Measurements from ENCODE around the gene ECE1. TPM values are rescaled to one million over a fixed set of nuclear protein-coding genes. Genes with fewer than 3 reads are reported as not detected.
A peak's percentile ranks its signal among the peaks of the same experiment; 100 is the strongest.

Gene ECE1
- polyA plus RNA-seq, 3 donors: 10.6 to 42.4 (median 23.3) TPM

- Mint-ChIP-seq H3K4me1 (peaks cover 63% of the 10 kb centered on the region), H3K4me3 (peak overlapping the region in 1 of 2 donors; percentile 28), H3K36me3 (peaks cover 7 to 22% of the 10 kb centered on the region in 2 donors), H3K9me3 (peaks cover 0 to 1% (median 0%) of the 10 kb centered on the region in 7 donors), H3K27me3 (ENCODE audit: low read depth in 3 of 3) (peaks cover 10 to 44% (median 43%) of the 10 kb centered on the region in 3 donors), H3K27ac (peak overlapping the region in 4 of 7 donors; percentile 11 to 63 (median 49))
- H3K4me1 ChIP-seq (ENCODE audit: control insufficient read depth in 1 of 2, insufficient read depth in 2 of 2, low read length in 2 of 2): peaks cover 40 to 51% of the 10 kb centered on the region in 2 donors
- intact Hi-C loops (cut with micrococcal nuclease): no loop called here
- TF ChIP-seq CTCF (IDR thresholded peaks at IDR 0.05): no peak
- 98% methylated on average over 12 of the region's 13 CpGs for WGBS (ENCODE audit: insufficient coverage)
- H3K36me3 ChIP-seq (replicated peaks in 1 of 2; ENCODE audit: control insufficient read depth in 1 of 2, insufficient read depth in 2 of 2, low read length in 2 of 2): no peaks in the 10 kb centered on the region
- H3K27ac ChIP-seq (ENCODE audit: low read depth in 1 of 2, low read length in 2 of 2): no peak overlapping the region
- no peak overlapping the region for H2AFZ ChIP-seq (ENCODE audit: insufficient read depth, low read depth, low read length, poor library complexity, severe bottlenecking)
- H3K9me3 ChIP-seq (replicated peaks in 1 of 2; ENCODE audit: control insufficient read depth in 1 of 2, insufficient read depth in 1 of 2, low read length in 2 of 2): no peaks in the 10 kb centered on the region
- H3K4me3 ChIP-seq (replicated peaks in 1 of 3; ENCODE audit: low read depth in 2 of 3, low read length in 3 of 3): no peak overlapping the region
- peak in 1 of 3 donors; percentile 58 for DNase-seq
- H3K79me2 ChIP-seq (ENCODE audit: insufficient read depth, low read length): no peaks in the 10 kb centered on the region
- H3K4me2 ChIP-seq (replicated peaks; ENCODE audit: extremely low read depth, low read length, poor library complexity, severe bottlenecking): no peak overlapping the region
- H3K9ac ChIP-seq (ENCODE audit: insufficient read depth, low read length, poor library complexity, severe bottlenecking): no peak overlapping the region
- H3K27me3 ChIP-seq (ENCODE audit: control insufficient read depth in 2 of 2, insufficient read depth in 2 of 2, low read length in 2 of 2): peaks cover 0 to 7% of the 10 kb centered on the region in 2 donors
- H4K20me1 ChIP-seq (ENCODE audit: insufficient read depth, low read length): no peaks in the 10 kb centered on the region
These were observed 7.7 kb upstream of the ECE1 start for GRCh38 chr1:21297975-21298374.

GRCh38 chr1:21296509-21297354, 6.5 kb upstream of the ECE1 start:
- Histone ChIP-seq H3K4me3 (replicated peaks in 1 of 3; ENCODE audit: low read depth in 2 of 3, low read length in 3 of 3) (no peak overlapping the region), H3K9me3 (replicated peaks in 1 of 2; ENCODE audit: control insufficient read depth in 1 of 2, insufficient read depth in 1 of 2, low read length in 2 of 2) (no peaks in the 10 kb centered on the region), H3K79me2 (ENCODE audit: insufficient read depth, low read length) (no peaks in the 10 kb centered on the region), H3K27ac (ENCODE audit: low read depth in 1 of 2, low read length in 2 of 2) (no peak overlapping the region), H3K4me2 (replicated peaks; ENCODE audit: extremely low read depth, low read length, poor library complexity, severe bottlenecking) (no peak overlapping the region), H3K4me1 (ENCODE audit: control insufficient read depth in 1 of 2, insufficient read depth in 2 of 2, low read length in 2 of 2) (peaks cover 46 to 59% of the 10 kb centered on the region in 2 donors), H3K9ac (ENCODE audit: insufficient read depth, low read length, poor library complexity, severe bottlenecking) (no peak overlapping the region), H3K36me3 (replicated peaks in 1 of 2; ENCODE audit: control insufficient read depth in 1 of 2, insufficient read depth in 2 of 2, low read length in 2 of 2) (no peaks in the 10 kb centered on the region), H3K27me3 (ENCODE audit: control insufficient read depth in 2 of 2, insufficient read depth in 2 of 2, low read length in 2 of 2) (peaks cover 0 to 13% of the 10 kb centered on the region in 2 donors), H4K20me1 (ENCODE audit: insufficient read depth, low read length) (no peaks in the 10 kb centered on the region), H2AFZ (ENCODE audit: insufficient read depth, low read depth, low read length, poor library complexity, severe bottlenecking) (no peak overlapping the region)
- Mint-ChIP-seq H3K4me1 (peaks cover 68% of the 10 kb centered on the region), H3K27ac (peak overlapping the region in 5 of 7 donors; percentile 19 to 100 (median 98)), H3K27me3 (ENCODE audit: low read depth in 3 of 3) (peaks cover 15 to 51% (median 48%) of the 10 kb centered on the region in 3 donors), H3K36me3 (peaks cover 13 to 28% of the 10 kb centered on the region in 2 donors), H3K9me3 (no peaks in the 10 kb centered on the region), H3K4me3 (no peak overlapping the region)
- no peak for DNase-seq
- TF ChIP-seq CTCF (IDR thresholded peaks at IDR 0.05): no peak
- 98% methylated on average over 6 of the region's 7 CpGs for WGBS (ENCODE audit: insufficient coverage)
- intact Hi-C loops (cut with micrococcal nuclease): no loop called here
